HG02623 (cell line): ENCODE data around the gene FAM193A.
A peak's percentile ranks its signal among the peaks of the same experiment; 100 is the strongest.

Source experiments
- ATAC-seq: cut with Tn5 transposase; IDR thresholded peaks from one replicate; pipeline ENCODE4 v1.9.1; 2021; ENCODE audit warnings: moderate library complexity; ENCODE audit not compliant: unreplicated experiment

Gene FAM193A

GRCh38 chr4:2688697-2689096 is 152.2 kb downstream of the FAM193A start:
- ATAC-seq: no peak

GRCh38 chr4:2689114-2689513 is 152.7 kb downstream of the FAM193A start:
- ATAC-seq: no peak

GRCh38 chr4:2689825-2690700 is 153.6 kb downstream of the FAM193A start:
- ATAC-seq: no peak

GRCh38 chr4:2691313-2691712 is 154.9 kb downstream of the FAM193A start:
- no peak for ATAC-seq

- no peak for ATAC-seq
Measured at GRCh38 chr4:2691952-2692435, 155.5 kb downstream of the FAM193A start.

GRCh38 chr4:2694691-2695090 is 158.2 kb downstream of the FAM193A start:
- no peak for ATAC-seq

- ATAC-seq: no peak
Measured at GRCh38 chr4:2695346-2696060, 159.1 kb downstream of the FAM193A start.

GRCh38 chr4:2696423-2696822 is 160.0 kb downstream of the FAM193A start:
- peak; percentile 94 for ATAC-seq

- ATAC-seq: no peak
Measured at GRCh38 chr4:2697995-2698414, 161.6 kb downstream of the FAM193A start.

- no peak for ATAC-seq
Measured at GRCh38 chr4:2698504-2698903, 162.1 kb downstream of the FAM193A start.

- ATAC-seq: no peak
Measured at GRCh38 chr4:2698951-2699505, 162.6 kb downstream of the FAM193A start.

GRCh38 chr4:2699534-2699933 is 163.1 kb downstream of the FAM193A start:
- no peak for ATAC-seq

GRCh38 chr4:2700031-2700430 is 163.6 kb downstream of the FAM193A start:
- no peak for ATAC-seq

GRCh38 chr4:2702361-2702760 is 165.9 kb downstream of the FAM193A start:
- ATAC-seq: no peak

GRCh38 chr4:2702770-2703169 is 166.3 kb downstream of the FAM193A start:
- no peak for ATAC-seq

- ATAC-seq: no peak
Measured at GRCh38 chr4:2712261-2712842, 175.9 kb downstream of the FAM193A start.

GRCh38 chr4:2713337-2713736 is 176.9 kb downstream of the FAM193A start:
- ATAC-seq: no peak

GRCh38 chr4:2714061-2714770 is 177.8 kb downstream of the FAM193A start:
- ATAC-seq: no peak

GRCh38 chr4:2714918-2715317 is 178.5 kb downstream of the FAM193A start:
- no peak for ATAC-seq

- ATAC-seq: no peak
Measured at GRCh38 chr4:2715426-2715825, 179.0 kb downstream of the FAM193A start.

GRCh38 chr4:2716236-2716635 is 179.8 kb downstream of the FAM193A start:
- no peak for ATAC-seq
